Measurements from ENCODE around the gene LEMD3. TPM values are rescaled to one million over a fixed set of nuclear protein-coding genes. Genes with fewer than 3 reads are reported as not detected.

Gene LEMD3
- total and polyA plus RNA-seq, 8 donors, result 5.5 to 21.2 (median 13.0) TPM

DNA sequence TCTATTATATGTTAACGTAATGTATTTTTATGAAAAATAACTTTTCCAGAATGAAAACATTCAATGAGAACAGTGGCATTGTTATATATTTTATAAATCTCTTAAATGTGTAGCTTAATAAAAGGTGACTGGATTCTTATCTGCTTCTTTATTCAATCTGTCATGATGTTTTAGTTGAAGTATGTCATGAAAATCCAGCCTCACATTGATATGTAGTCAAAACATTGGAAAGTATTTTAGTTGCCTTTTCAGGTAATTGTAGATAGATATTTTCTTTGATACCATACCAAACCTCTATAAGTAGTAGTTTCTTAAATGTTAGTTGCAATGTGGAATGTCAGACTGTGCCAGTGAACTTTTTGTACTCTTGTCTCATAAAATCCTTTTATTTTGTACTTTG lies 67.8 kb downstream of the LEMD3 start:
- TF ChIP-seq, protein P1, sequence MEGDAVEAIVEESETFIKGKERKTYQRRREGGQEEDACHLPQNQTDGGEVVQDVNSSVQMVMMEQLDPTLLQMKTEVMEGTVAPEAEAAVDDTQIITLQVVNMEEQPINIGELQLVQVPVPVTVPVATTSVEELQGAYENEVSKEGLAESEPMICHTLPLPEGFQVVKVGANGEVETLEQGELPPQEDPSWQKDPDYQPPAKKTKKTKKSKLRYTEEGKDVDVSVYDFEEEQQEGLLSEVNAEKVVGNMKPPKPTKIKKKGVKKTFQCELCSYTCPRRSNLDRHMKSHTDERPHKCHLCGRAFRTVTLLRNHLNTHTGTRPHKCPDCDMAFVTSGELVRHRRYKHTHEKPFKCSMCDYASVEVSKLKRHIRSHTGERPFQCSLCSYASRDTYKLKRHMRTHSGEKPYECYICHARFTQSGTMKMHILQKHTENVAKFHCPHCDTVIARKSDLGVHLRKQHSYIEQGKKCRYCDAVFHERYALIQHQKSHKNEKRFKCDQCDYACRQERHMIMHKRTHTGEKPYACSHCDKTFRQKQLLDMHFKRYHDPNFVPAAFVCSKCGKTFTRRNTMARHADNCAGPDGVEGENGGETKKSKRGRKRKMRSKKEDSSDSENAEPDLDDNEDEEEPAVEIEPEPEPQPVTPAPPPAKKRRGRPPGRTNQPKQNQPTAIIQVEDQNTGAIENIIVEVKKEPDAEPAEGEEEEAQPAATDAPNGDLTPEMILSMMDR (IDR thresholded peaks at IDR 0.05), result no peak
- H3K9me3 ChIP-seq, result no peaks in the 10 kb centered on the region
- H3K4me1 ChIP-seq, result no peaks in the 10 kb centered on the region
- WGBS, 2 donors, result 96 to 98% methylated on average over 1 of the region's 1 CpG
- no peak for DNase-seq
- no peak overlapping the region for H3K27ac ChIP-seq
- intact Hi-C loops (cut with DNase I), result no loop called here
- H3K27me3 ChIP-seq, result no peaks in the 10 kb centered on the region
- no peak for FAIRE-seq
- no peak for ATAC-seq
- H3K4me3 ChIP-seq, result no peak overlapping the region
- peaks cover 0 to 8% (median 2%) of the 10 kb centered on the region in 3 donors for H3K36me3 ChIP-seq

DNA sequence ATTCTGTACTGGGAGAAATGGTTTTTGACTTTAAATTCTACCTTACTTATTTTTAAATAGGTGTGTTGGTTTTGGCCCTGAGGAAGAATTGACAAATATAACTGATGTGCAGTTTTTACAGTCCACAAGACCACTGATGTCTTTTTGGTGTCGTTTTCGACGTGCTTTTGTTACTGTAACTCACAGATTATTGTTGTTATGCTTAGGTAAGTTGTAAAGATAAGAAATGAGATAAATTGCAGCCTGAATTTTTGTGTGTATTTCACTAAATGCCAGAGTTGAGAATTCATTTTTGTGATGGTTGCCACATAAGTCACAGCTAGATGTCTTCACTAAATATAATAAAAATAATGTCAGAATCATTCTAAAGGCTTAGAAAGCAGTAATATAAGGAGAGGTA lies 69.2 kb downstream of the LEMD3 start:
- FAIRE-seq, result no peak
- ATAC-seq, result no peak
- H3K36me3 ChIP-seq, result peaks cover 0 to 16% (median 5%) of the 10 kb centered on the region in 3 donors
- TF ChIP-seq, protein P1 (IDR thresholded peaks at IDR 0.05), result no peak
- DNase-seq, result no peak
- H3K4me1 ChIP-seq, result no peaks in the 10 kb centered on the region
- no peaks in the 10 kb centered on the region for H3K9me3 ChIP-seq
- 81 to 83% methylated on average over 3 of the region's 3 CpGs for WGBS, 2 donors
- H3K27ac ChIP-seq, result no peak overlapping the region
- no peaks in the 10 kb centered on the region for H3K27me3 ChIP-seq
- H3K4me3 ChIP-seq, result no peak overlapping the region
- intact Hi-C loops (cut with DNase I), result no loop called here

DNA sequence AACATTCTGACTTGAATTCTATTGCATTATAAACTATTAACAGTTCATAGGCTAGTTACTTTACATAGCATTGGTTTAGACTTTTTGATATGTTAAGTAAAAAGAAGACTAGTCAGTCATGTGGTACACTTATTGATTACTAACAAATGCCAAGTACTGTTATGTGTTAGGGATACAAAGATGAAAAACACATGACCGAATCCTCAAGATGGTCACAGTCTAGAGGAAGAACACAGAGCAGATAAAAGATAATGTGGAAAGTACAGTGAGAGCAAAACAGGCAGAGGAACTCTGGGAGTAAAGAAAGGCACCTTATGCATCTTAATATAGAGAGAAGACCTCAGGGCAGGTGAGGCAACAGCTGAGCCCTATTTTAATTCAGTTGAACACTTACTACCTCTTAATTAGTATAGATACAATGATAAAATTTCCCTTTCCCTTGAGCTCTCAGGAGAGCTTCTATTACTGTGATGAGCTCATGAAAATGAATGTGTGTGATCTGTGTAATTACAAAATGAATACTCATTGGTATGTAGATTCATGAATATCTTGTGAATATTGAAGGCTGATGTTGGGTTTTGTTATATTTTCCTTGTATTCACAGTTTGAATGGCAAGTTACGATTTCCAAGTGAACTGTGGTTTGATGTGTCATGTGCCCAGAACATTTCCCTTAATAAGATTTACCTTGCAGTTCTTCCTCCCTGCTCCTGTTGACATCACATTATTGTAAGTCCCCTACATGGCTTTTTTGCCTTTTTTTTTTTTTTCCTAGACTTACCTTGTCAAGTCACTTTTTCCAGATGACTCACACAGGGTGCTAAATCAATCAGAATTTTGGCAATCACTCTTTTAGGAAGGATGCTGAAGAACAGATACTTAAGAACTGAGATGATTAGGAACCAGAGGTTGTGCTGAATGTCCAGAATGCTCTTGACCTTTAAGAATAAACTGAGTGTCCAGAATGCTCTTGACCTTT lies 79.6 kb downstream of the LEMD3 start:
- no peak for FAIRE-seq
- no peak for ATAC-seq
- TF ChIP-seq, protein P1 (IDR thresholded peaks at IDR 0.05), result no peak
- Histone ChIP-seq H3K36me3 (peaks cover 0 to 5% (median under 1%) of the 10 kb centered on the region in 3 donors), H3K4me1 (no peaks in the 10 kb centered on the region), H3K27ac (no peak overlapping the region), H3K27me3 (no peaks in the 10 kb centered on the region), H3K9me3 (no peaks in the 10 kb centered on the region), H3K4me3 (no peak overlapping the region)
- DNase-seq, result no peak
- intact Hi-C loops (cut with DNase I), result no loop called here
- WGBS, 2 donors, result 94 to 95% methylated on average over 2 of the region's 2 CpGs

- TF ChIP-seq, protein P1 (IDR thresholded peaks at IDR 0.05), result no peak
- ATAC-seq, result no peak
These were observed 83.1 kb downstream of the LEMD3 start for GRCh38 chr12:65252515-65252914.

DNA sequence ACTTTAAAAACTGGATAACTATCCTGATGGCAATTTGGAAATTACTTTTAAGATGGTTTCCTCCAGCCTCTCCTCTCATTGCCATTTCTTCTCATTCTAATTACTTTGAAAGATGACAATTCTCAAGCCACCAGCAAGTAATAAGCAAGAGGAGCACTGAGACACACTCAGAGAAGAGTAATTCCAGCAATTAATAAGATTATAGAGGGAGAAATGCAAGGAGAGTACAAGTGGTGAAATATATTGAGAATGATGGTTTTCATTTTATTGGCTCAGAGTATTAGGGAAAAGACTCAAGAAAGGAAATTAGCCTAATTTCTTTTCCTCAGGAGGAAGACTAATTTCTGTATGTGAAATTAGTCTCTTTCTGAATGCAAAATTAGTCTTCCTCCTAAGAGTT lies 88.6 kb downstream of the LEMD3 start:
- H3K4me3 ChIP-seq, result no peak overlapping the region
- DNase-seq (no peak), FAIRE-seq (no peak), ATAC-seq (no peak)
- H3K36me3 ChIP-seq, result no peaks in the 10 kb centered on the region
- H3K27me3 ChIP-seq, result no peaks in the 10 kb centered on the region
- intact Hi-C loops (cut with DNase I), result no loop called here
- no peaks in the 10 kb centered on the region for H3K4me1 ChIP-seq
- no peaks in the 10 kb centered on the region for H3K9me3 ChIP-seq
- no peak overlapping the region for H3K27ac ChIP-seq
- TF ChIP-seq, protein P1 (IDR thresholded peaks at IDR 0.05), result no peak

More at GRCh38 chr12:65252515-65252914, 83.1 kb downstream of the LEMD3 start:
- no peaks in the 10 kb centered on the region for H3K9me3 ChIP-seq
- FAIRE-seq (no peak), DNase-seq (no peak)
- no peaks in the 10 kb centered on the region for H3K36me3 ChIP-seq
- no peaks in the 10 kb centered on the region for H3K27me3 ChIP-seq
- H3K4me3 ChIP-seq, result no peak overlapping the region
- intact Hi-C loops (cut with DNase I), result no loop called here
- H3K27ac ChIP-seq, result no peak overlapping the region
- WGBS, 2 donors, result 77 to 81% methylated on average over 1 of the region's 1 CpG
- no peaks in the 10 kb centered on the region for H3K4me1 ChIP-seq
